Choroid plexus epithelial cell (primary cell): ENCODE results near the gene RPP14.
"Not testable (repeated sequence)": the region's sequence is repeated elsewhere in the genome, so short reads cannot be mapped to it uniquely, and the experiment has no call there.

Experiments
- DNase-seq: peaks from one replicate; pipeline ENCODE4 v3.0.0-alpha.2; 2010; ENCODE audit warnings: low read depth
- H3K4me3 ChIP-seq: 2 replicates; pipeline ENCODE4 v1.5.1; 2011; ENCODE audit warnings: low read depth, mild to moderate bottlenecking, control low read depth, low read length, moderate library complexity
- TF ChIP-seq, protein P1 (sequence below): conservative IDR thresholded peaks from 2 replicates; pipeline ENCODE4 v1.5.1; 2011; ENCODE audit warnings: low read depth, mild to moderate bottlenecking, control low read depth, inconsistent platforms, low read length, moderate library complexity

RPP14 gene

DNA sequence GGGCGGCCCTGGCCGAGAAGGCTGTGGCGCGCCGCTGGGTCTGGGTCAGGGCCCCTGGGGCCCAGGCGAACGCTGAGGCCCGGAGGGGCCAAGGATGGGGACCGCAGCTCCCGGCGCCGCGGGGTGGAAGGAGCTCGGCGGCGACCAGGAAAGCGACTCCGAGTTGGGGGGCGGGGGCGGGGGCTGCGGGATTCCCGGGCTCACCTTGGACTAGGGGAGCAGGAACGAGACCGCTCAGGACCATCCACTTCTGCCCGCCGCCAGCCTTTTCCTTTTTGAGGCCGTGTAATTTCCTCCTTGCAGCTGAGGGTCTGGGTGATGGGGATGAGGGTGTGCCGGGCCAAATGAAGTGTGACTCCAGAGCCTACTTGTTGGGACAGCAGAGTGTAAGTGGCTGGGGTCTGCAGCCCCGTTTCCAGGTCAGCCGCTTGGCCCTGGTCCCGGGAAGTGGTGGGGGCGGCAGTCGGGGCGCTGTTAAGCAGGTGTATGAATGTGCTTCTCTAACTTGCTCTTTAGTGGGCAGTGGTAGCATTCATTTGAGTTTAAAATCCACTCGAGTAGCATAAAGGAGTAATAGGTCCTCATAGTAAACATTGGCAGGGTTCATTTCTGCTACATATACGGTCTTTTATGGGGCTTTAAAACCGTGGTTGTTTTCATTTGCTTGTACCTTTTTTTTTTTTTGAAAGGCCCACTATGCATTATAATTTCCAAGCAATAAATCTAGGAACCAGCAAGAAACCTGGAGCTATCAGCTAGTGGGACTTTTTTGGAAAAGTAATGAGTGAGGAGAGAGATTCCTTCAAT, 27.4 kb downstream of the RPP14 start:
- TF ChIP-seq, protein P1, sequence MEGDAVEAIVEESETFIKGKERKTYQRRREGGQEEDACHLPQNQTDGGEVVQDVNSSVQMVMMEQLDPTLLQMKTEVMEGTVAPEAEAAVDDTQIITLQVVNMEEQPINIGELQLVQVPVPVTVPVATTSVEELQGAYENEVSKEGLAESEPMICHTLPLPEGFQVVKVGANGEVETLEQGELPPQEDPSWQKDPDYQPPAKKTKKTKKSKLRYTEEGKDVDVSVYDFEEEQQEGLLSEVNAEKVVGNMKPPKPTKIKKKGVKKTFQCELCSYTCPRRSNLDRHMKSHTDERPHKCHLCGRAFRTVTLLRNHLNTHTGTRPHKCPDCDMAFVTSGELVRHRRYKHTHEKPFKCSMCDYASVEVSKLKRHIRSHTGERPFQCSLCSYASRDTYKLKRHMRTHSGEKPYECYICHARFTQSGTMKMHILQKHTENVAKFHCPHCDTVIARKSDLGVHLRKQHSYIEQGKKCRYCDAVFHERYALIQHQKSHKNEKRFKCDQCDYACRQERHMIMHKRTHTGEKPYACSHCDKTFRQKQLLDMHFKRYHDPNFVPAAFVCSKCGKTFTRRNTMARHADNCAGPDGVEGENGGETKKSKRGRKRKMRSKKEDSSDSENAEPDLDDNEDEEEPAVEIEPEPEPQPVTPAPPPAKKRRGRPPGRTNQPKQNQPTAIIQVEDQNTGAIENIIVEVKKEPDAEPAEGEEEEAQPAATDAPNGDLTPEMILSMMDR = peak; percentile 25
- DNase-seq = peak; percentile 51

DNA sequence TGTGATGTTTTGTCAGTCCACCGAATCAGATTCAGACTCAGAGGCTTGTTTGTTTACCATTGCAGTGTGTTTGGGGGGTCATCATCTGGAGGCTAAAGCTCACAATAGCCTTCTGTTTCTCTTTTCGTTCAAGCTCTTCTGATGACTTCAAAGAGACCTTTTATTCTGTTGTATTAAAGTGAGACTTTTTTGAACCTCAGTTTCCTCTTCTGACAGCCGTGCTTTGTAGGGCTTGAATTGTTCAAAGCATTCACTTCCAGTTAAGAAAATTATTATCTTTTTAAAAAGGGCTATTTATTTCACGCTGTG, 27.9 kb downstream of the RPP14 start:
- H3K4me3 ChIP-seq = peak overlapping the region; percentile 79
- TF ChIP-seq, protein P1 = no peak
- DNase-seq = no peak

More for the DNA sequence above, 27.4 kb downstream of the RPP14 start:
- peak overlapping the region; percentile 79 for H3K4me3 ChIP-seq

DNA sequence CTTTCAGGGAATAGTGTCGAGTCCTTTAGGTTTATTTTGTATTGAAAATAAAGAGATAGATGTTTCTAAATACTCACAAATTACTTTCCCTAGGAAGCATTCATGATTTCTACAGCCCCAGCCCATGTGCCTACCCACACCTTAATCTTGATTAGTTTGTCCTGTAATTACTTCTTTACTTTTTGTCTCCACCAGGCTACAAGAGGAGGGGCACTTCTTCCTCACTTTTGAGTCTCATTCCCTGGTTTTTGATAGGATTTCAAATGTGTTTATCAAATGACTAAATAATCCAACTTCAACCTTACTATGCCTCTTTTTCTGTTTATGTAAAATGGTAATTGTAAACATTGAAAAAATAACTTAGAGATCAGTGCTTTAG, 28.4 kb downstream of the RPP14 start:
- peak overlapping the region; percentile 79 for H3K4me3 ChIP-seq
- DNase-seq = no peak
- TF ChIP-seq, protein P1 = no peak

DNA sequence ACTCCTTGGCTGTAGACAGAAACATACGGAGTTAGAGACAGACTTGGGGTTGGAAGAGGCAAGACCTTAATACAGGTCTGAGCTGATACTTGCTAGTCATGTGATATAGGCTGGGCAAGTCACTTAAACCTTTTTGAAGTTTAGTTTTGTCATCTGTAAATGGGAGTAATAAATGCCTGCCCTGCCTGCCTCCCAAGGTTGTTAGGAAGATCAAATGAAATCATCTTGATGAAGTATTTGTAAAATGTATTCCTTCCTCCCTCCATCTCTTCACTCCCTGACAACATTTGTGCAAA, 29.6 kb downstream of the RPP14 start:
- TF ChIP-seq, protein P1 = no peak
- no peak for DNase-seq
- H3K4me3 ChIP-seq = peak overlapping the region; percentile 32

DNA sequence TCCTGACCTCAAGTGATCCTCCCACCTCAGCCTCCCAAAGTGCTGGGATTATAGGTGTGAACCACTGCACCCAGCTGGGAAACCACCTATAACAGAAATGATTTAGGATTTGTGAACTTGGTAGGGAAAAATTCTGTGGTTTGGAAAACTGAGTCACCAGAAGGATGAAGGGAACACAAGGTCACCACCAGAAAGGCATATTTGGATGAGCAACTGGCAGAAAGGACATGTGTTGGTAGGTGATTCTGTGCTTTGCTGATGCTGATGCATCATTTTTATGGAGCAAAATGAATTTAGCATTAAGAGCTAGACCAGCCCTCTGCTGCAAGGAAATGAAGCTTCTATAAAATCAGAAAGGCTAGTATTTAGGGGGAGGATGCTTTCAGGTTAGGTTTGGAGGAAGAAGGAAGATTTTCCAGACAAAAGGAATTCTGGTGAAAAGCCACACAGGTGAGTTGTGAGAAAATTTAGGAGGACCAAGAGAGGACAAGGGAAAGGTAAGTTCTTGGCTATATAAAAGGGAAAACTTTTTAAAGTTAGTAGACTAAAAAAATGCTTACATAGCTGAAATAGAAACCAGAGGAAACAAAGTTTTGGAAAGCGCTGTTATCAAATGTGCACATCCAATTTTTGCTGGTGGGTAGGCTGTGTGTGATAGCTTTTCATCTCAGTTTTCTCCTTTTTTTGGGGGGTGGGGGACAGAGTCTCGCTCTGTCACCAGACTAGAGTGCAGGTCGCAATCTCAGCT, 30.3 kb downstream of the RPP14 start:
- no peak overlapping the region for H3K4me3 ChIP-seq

DNA sequence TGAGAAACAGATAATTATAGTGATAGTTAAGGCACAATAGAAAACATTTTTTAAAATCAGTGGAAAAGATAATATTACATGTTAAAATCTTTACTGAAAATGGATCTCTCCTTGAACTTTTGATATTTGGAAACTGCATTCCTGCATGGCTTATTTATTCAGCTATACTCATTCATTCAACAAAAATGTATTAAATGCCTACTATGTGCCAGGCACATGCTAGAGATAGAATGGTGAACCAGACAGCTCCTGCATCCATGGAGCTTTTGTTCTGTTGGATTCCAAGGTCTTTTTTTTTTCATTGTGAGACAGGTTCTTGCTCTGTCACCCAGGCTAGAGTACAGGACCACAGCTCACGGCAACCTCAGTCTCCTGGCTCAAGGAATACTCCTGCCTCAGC, 31.1 kb downstream of the RPP14 start:
- no peak overlapping the region for H3K4me3 ChIP-seq
- TF ChIP-seq, protein P1 = no peak
- no peak for DNase-seq

More for the DNA sequence above, 30.3 kb downstream of the RPP14 start:
- TF ChIP-seq, protein P1 = no peak
- DNase-seq = peak; percentile 71

DNA sequence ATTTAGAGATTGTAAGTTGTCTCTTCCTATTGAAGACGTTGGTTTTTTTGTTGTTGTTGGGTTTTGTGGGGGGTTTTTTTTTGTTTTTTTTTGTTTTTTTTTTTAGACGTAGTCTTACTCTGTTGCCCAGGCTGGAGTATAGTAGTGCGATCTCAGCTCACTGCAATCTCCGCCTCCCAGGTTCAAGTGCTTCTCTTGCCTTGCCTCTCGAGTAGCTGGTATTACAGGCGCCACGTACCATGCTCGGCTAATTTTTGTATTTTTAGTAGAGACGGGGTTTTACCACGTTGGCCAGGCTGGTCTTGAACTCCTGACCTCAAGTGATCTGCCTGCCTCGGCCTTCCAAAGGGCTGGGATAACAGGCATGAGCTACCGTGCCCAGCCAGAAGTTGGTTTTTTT, 33.1 kb downstream of the RPP14 start:
- DNase-seq, H3K4me3 ChIP-seq: not testable (repeated sequence)
